HPDE6-E6E7 (cell line): ENCODE measurements around the gene SLIT3.
A peak's percentile ranks its signal among the peaks of the same experiment; 100 is the strongest.

Experiments used
- DNase-seq: peaks from one replicate; pipeline ENCODE4 v3.0.0; 2011; ENCODE audit warnings: missing footprints; ENCODE audit errors: extremely low spot score

SLIT3 gene

DNA sequence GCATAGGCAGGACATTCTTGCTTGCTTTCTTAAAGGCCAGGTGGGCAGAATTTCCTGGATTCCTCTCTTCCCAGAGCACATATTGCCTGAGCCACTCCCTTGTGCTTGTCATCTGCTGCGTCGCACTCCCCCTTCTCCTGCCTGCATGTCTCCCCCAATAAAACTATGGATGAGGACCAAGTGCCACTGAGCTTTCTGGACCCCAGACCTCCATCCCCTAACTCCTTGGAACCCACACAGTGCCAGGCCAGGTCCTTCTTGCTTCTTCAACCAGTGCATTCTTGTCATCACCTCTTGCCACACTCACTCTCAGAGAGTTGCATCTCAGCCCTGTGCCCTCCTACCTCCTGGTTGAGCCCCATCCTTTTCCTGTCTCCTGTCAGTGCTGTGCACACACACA, 563.9 kb downstream of the SLIT3 start:
- no peak for DNase-seq

DNA sequence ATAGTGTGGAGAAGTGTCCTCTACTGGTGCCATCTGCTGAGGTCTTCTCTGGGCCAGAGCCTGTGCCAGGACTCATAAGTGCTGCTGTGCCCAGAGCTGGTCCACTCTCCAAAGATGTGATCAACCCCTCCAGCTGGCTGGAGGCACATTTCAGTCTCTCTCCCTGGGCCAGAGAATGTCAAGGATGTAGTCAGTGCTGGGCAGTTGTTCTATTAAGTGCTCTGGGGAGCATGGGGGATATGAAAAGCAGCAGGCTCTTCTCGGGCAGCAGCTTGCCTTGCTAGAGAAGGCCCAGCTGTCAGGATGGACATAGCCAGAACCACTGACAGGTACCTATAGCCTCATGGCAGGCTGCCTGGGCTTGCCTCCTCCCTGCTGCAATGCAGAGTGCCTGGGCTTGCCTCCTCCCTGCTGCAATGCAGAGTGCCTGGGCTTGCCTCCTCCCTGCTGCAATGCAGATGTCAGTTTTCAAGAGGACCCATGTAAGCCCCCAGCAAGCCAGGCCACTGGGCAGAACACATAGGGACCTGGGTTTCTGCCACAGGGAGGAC, 564.6 kb downstream of the SLIT3 start:
- no peak for DNase-seq

GRCh38 chr5:168734620-168735300, 566.2 kb downstream of the SLIT3 start:
- no peak for DNase-seq

DNA sequence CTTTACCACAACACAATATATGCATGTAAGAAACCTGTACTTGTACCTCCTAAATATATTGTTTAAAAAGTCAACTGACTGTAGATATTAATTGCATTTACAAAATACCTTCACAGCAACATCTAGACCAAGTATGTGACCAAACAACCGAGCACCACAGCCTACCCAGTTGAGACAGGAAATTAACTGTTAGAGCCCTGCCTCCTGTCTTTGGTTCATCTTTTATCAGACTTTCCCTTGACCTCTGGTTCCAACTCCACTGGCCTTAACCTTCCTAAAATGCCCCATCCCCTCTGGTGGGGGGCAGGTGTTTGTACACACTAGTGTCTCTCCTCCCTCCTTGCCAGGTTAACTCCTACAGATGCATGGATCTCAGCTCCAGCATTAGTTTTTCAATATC, 566.8 kb downstream of the SLIT3 start:
- no peak for DNase-seq

DNA sequence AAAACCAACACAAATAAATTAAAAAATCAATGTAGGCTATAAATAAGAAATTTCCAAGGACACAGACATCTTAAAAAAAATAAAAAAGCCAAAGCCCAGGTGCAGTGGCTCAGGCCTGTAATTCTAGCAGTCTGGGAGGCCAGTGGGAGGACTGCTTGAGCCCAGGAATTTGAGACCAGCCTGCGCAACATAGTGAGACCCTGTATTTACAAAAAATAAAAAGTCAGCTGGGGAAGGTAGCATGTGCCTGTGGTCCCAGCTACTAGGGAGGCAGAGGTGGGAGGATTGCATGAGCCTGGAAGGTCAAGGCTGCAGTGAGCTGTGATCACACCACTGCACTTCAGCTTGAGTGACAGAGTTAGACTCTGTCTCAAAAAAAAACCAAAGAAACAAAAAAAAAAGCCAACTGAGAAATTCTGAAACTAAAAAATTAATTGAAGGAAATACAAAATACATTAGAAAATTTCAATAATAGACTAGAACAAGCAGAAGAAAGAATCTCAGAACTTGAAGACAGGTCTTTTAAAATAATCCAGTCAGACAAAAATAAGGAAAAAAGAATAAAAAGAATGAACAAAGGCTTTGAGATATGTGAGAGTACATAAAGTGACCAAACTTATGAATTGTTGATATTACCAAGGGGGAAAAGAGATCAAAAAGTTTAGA, 572.3 kb downstream of the SLIT3 start:
- DNase-seq, result no peak

GRCh38 chr5:168727547-168727946, 573.4 kb downstream of the SLIT3 start:
- no peak for DNase-seq

DNA sequence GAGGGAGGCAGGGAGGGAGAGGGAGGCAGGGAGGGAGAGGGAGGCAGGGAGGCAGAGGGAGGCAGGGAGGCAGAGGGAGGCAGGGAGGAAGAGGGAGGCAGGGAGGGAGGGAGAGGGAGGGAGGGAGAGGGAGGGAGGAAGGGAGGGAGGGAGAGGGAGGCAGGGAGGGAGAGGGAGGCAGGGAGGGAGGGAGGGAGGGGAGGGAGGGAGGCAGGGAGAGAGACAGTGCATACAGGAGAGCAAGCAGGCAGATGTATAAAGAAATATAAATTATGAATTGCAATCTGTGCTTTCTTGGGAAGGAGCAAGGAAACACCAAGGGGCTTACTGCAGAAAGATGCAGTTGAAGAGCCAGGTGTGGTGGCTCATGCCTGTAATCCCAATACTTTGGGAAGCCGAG, 574.6 kb downstream of the SLIT3 start:
- no peak for DNase-seq

DNA sequence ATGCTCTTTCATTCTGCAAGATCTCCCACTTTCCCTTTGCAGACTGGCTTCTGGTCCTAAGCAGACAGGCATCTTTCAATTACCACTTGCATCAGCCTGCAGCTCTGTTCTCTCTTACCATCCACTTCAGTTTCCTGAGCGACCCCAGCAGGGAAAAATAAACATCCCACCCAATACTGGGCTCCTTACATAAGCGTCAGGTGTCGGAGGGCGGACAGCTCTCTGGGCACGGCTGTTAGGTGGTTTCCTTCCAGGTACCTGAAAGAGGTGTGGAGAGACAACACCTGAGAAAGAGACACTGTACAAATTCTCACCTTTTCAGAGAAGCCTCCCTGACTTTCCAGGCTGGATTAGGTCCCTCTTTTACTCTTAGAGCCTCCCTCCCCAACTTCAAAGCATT, 576.7 kb downstream of the SLIT3 start:
- no peak for DNase-seq

GRCh38 chr5:168723037-168723436, 577.9 kb downstream of the SLIT3 start:
- no peak for DNase-seq

DNA sequence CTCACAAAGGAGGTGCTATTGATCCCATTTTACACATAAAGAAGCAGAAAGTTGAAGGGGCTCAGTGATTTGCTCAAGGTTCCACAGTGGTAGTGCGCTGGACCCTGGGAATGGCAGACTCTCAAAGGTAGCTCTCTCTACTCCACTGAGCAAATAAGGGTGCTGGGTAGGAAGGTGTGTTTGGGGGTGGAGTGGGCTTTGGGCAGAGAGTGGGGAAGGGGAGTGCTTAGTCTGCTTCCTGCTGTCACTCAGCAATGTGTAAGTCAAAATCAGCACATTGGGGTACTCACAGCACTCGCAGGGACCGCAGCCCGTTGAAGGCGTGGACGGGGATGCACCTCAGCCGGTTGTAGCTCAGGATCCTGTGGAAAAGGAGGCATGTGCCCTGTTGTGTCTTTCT, 579.0 kb downstream of the SLIT3 start:
- DNase-seq, result no peak

GRCh38 chr5:168721002-168721753, 579.8 kb downstream of the SLIT3 start:
- DNase-seq, result no peak

- no peak for DNase-seq
Observed at GRCh38 chr5:168720575-168720974, 580.4 kb downstream of the SLIT3 start.

DNA sequence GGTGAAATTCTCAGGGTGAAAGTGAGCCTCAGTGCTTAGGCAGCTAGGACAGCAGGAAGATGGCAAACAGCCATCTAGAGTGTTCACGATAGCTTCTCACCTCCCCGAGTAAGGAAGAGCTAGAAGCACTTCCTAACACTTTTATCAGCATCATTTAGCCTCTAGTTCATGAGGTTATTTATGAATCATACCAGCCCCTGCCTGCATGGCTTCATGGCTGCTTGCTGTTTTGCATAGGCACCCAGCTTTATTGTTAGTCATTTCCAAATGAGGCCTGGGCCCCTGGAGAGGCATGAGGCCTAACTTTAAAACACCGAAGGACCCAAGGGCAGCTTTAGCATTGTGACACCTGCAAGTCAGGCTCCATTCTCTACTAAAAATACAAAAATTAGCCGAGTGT, 586.9 kb downstream of the SLIT3 start:
- DNase-seq, result no peak

- DNase-seq, result no peak
Observed at GRCh38 chr5:168713051-168713450, 587.9 kb downstream of the SLIT3 start.

GRCh38 chr5:168712280-168712924, 588.5 kb downstream of the SLIT3 start:
- peak; percentile 72 for DNase-seq

DNA sequence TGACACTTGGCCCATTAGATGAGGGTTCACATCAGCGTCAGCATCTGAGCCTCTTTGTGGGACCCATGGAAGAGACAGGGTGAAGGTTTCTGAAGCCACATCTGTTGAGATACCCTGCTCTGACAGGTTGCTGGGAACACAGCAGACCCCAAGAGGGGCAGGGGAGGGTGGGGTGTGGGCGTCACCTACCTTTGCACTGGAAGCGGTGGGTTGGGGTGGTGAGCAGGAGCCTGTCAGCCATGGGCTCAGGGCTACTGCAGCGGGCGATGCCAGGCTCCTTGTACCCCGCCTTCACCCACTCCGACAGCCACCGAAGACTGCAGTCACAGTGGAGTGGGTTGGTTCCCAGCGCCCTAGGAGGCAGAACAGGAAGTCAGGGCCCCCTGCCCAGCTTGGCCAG, 590.2 kb downstream of the SLIT3 start:
- DNase-seq, result no peak

GRCh38 chr5:168707716-168708695, 592.9 kb downstream of the SLIT3 start:
- no peak for DNase-seq

- DNase-seq, result peak; percentile 34
Observed at GRCh38 chr5:168706655-168707069, 594.3 kb downstream of the SLIT3 start.

GRCh38 chr5:168705321-168705720, 595.6 kb downstream of the SLIT3 start:
- DNase-seq, result no peak

DNA sequence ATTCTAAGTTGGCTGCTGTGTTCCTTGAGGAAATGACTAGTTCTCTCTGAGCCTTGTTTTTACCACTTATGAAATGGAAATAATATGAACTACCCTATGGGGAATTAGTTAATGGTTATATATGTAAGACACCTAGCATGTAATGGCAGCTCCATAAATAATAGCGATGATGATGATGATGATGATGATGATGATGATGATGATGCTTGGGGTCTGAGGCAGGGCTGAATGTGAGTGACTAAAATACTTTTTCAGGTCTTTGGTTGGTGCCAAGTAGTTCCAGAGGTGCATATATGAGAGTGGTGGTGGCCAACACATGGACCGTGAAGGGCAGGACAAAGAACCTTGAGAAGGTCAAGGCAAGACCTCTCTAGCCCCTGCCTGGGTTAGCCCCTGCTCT, 598.4 kb downstream of the SLIT3 start:
- DNase-seq, result no peak

DNA sequence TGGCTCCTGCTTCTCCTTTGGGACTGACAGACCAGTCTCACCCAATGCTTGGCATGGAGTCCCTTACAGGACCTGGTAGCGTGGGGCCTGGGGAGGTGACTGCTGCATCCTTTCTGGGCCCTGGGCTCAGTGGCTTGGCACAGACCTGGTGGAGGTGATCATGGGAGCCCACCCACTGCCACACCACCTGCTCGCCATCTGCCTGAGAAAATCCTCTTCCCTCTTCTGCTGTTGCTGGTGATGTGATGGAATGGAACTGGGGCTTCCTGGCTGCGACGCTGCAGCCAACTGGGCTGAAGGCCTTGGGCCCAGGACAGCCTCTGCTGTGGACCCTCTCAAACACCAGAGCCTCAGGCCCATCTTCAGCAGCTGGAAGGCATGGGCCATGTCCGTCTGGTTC, 599.3 kb downstream of the SLIT3 start:
- DNase-seq, result no peak
